ENCODE results near the gene SH3PXD2B. TPM values are rescaled to one million over a fixed set of nuclear protein-coding genes. Genes with fewer than 3 reads are reported as not detected.
"Not testable (repeated sequence)": the region's sequence is repeated elsewhere in the genome, so short reads cannot be mapped to it uniquely, and the experiment has no call there.

The SH3PXD2B gene
- polyA plus RNA-seq, 1 donor, result 27.8 TPM

- DNase-seq (ENCODE audit: low read depth), result no peak
Observed at GRCh38 chr5:172339264-172340180, 114.8 kb downstream of the SH3PXD2B start.

DNA sequence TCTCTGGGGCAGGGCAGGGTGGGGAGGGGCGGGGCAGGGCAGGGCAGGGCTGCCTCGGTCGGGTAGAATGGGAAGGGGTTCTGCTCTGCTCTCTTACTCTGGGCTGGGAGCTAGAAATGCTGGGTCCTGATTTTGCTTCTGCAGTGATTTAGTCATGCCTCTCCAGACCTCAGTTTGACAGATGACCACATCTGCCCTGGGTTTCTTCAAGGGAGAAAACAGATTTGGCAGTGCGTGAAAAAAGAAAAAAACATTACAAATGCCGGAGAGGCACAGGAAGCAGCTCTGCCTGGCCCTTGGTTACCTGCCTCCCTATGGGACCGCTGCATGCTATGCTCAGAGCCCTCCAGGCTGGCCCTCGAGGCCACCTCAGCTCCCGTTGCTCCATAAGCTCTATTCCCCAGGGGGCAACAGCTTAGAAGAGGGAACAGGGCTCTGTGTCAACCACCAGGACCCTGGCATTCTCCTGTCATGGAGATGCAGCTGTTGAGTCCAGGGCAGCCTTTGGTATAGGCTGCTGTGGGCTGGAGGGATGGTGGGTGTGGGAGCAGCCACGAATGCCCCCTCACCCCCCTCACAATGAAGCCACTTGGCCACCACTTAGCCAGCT, 117.5 kb downstream of the SH3PXD2B start:
- DNase-seq (ENCODE audit: low read depth), result no peak

GRCh38 chr5:172336264-172336663, 118.1 kb downstream of the SH3PXD2B start:
- DNase-seq (ENCODE audit: low read depth), result no peak

DNA sequence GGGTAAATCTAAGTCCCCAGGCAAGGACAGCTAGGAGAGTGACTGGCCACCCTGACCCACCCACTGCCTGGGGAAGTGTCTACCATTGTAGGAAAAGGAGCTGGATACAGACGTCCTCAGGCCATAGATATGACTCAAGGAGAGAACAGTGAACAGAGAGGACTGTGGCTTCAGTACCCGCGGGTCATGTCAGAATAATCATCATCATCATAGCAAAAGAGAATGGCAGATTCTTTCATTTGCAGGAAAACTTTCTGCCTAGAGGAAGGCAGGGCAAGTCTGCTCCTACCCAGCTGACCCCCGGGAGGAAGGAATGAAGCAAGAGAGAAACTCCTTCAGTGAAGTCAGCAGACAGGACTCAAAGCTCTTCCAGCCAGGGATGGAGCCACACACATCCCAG, 118.6 kb downstream of the SH3PXD2B start:
- DNase-seq (ENCODE audit: low read depth), result no peak

DNA sequence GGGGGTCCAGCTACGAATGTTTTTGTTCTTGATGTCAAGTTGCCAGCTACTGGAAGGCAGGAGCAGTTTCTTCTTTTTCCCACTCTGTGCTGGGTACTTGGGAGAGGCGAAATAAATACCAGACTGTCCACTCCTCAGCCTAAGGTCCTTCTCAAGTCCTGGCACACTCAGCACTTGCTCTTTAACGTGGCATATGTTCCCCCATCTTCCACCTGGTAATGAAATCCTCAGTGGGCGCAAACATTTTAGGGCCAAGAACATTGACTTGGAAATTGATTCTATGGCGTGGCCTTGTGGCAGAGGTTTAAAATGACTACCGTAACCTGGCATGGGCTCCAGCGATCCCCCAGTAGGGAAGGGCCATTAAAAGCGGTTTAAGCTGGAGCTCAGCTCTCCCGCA, 119.7 kb downstream of the SH3PXD2B start:
- DNase-seq (ENCODE audit: low read depth), result no peak

GRCh38 chr5:172334196-172334595, 120.1 kb downstream of the SH3PXD2B start:
- DNase-seq (ENCODE audit: low read depth), result no peak

DNA sequence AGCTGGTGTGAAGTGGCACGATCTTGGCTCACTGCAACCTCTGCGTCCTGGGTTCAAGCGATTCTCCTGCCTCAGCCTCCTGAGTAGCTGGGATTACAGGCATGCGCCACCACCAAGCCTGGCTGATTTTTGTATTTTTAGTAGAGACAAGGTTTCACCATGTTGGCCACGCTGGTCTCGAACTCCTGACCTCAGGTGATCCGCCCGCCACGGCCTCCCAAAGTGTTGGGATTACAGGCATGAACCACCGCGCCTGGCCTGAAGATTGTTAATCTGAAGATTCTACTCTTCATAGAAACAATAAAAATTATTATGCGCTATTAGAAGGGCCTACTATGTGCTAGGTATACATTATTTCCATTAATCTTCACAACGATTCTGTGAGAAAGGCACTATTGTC, 127.4 kb downstream of the SH3PXD2B start:
- not testable (repeated sequence) for DNase-seq (ENCODE audit: low read depth)

DNA sequence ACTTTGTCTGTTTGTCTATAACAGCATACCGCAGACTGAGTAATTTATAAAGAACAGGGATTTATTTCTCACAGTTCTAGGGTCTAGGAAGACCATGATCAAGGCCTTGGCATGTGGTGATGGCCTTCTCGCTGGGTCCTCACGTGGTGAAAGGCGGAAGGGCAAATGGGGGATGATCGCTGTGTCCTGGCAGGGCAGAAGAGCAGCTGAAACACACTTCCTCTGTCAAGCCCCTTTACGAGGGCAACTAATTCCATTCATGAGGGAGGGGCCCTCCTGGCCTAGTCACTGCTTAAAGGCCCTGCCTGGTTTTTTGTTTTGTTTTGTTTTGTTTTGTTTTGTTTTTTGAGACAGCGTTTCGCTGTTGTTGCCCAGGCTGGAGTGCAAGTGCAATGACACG, 128.9 kb downstream of the SH3PXD2B start:
- no peak for DNase-seq (ENCODE audit: low read depth)

GRCh38 chr5:172322028-172322965, 132.0 kb downstream of the SH3PXD2B start:
- no peak for DNase-seq (ENCODE audit: low read depth)

DNA sequence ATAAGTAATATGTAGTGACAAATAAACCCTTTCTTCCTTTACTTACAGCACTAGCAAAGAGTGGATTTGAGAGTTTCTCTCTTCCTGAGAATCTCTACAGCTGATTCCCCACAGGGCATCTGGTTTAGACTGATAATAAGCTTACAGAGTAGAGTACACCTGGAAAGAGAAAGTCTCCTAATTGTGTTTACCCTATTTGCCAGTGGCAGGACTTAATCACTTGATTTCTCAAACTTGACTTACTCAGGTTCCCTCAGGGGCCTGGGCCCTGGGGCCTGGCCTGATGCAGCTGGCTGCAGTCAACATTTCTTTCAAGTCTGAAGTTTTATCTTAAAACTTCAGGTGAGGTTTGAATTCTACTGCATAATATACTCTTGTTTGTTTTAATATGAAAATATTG, 132.7 kb downstream of the SH3PXD2B start:
- no peak for DNase-seq (ENCODE audit: low read depth)

DNA sequence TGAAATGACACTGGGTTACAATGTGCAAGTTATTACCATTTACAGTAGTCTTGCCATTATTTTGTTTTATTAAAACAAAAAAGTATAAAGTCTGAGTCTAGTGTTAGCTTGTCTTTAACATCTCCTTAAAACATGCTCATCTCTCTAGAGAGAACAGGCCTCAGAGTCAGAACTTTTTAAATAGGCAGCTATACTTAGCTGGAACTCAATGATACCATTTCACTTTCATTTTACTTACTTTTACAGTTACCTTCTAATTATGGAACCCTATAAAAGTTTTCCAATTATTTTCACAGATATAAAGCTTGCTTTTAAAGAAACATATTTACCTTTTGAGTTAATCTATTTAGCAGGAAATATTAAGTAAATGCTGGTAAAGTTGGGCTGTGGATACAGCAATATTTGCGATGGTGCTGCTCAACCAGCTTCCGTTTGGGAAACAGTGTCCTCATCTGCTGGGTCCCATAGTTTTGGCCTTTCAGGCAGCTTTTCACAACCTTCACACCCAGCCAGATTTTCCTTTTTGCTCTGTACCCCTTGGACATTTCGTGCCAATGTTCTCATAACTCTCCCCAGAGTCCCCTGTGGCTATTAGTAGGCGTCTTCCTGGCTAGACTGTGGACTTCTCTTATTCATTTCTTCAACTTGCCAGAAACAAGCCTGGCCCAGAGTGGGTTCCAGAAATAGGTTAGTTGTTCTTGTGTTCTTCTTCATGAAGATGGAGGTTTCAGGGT, 134.4 kb downstream of the SH3PXD2B start:
- no peak for DNase-seq (ENCODE audit: low read depth)

DNA sequence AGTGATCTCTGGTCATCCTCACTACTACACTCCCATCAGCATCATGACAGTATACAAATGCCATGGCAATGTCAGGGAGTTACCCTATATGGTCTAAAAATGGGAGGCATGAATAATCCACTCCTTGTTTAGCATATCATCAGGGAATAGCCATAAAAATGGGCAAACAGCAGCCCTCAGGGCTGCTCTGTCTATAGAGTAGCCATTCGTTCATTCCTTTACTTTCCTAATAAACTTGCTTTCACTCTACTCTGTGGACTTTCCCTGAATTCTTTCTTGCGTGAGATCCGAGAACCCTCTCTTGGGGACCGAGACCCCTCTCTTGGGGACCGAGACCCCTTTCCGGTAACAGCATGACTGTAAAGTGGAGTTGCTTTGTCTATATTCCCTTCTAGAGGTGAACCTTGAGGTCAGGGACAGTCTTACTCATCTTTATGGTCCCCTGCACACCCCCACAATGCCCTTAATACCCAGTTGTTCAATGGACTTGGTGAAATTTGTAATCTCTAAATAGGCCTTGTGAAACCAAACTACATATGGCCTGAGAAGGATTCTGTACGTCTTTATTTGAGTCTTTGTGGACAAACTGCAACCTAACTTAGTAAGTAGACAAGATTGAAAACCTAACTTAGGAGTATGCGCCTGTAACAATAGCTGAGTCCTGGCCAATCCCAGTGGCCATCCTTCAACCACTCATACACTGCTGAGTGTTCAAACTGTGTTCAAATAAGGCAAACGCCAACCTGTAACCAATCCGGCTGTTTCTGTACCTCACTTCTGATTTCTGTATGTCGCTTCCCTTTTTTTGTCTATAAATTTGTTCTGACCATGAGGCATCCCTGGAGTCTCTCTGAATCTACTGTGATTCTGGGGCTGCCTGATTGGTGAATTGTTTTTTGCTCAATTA, 138.5 kb downstream of the SH3PXD2B start:
- DNase-seq (ENCODE audit: low read depth), result no peak

- peak; percentile 57 for DNase-seq (ENCODE audit: low read depth)
Observed at GRCh38 chr5:172313915-172314314, 140.4 kb downstream of the SH3PXD2B start.

DNA sequence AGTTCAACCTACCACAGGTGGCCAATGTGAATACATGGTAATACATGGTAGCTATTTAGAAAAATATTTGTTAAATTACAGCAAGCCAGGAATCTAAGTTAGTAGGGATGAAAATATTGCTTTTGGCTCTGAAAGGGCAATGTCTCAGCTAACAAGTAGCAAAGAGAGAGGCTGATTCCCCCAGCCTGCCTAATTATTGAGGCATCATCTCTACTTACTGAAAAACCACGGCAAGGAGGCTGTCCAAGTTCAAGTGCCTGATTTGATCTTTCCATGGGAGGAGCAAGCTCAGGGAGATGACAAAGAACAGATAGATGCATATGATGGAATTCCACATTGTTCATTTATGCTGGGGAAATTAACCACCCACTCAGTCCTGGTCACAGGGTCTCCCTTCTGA, 142.0 kb downstream of the SH3PXD2B start:
- DNase-seq (ENCODE audit: low read depth), result no peak

GRCh38 chr5:172311605-172312004, 142.7 kb downstream of the SH3PXD2B start:
- no peak for DNase-seq (ENCODE audit: low read depth)

DNA sequence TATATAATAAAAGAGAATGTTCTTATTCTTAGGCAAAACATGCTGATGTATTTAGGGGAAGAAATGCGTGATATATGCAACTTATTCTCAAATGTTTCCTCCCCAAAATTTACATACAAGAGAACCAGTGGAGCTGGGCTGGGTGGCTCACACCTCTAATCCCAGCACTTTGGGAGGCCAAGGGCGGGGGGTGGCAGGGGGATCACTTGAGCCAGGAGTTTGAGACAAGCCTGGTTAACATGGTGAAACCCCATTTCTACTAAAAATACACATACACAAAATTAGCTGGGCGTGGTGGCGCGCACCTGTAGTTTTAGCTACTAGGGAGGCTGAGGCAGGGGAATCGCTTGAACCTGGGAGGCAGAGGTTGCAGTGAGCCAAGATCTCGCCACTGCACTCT, 143.3 kb downstream of the SH3PXD2B start:
- no peak for DNase-seq (ENCODE audit: low read depth)

DNA sequence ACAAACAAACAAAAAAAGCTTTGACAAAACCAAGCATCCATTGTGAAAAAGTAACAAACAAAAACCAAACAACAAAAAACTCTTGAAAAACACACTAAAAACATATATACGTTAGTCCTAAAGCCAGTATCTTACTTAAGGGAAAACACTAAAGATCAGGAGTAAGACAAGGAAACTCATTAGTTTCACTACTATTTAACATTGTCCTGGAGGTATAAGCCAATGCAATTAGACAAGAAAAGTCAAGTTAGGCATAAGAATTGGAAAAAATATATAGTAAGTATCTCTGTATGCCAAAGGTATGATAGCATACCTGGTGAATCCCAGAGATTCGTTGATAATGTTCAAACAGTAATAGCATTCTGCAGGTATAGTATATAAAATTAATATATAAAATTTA, 148.9 kb downstream of the SH3PXD2B start:
- DNase-seq (ENCODE audit: low read depth), result no peak

DNA sequence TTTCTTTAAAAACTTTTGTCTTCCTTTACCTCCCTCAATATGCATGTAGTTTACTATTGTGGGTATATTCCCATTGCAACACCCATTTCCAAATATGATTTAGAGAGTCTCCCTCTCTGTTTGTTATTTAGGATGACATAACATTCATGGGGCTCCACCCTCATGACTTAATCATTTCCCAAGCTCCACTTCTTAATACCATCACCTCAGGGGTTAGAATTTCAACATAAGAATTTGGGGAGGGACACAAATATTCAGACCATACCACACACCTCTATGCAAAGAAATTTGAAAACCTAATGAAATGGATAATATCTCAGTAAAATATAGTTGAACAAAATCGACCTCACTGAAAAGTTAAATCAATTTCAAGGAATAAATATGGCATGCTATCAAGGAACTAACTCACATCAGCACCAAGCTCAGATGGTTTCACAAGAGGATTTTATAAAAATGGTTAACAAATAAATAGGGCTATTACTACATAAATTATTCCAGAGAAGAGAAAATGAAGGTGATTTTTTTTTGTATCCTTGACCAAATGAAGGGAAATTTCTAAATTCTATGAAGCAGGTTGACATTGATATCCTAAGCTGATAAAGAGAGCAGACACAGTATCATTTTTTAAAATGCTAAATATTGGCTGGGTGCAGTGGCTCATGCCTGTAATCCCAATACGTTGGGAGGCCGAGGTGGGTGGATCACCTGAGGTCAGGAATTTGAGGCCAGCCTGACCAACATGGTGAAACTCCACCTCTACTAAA, 150.6 kb downstream of the SH3PXD2B start:
- DNase-seq (ENCODE audit: low read depth), result no peak

DNA sequence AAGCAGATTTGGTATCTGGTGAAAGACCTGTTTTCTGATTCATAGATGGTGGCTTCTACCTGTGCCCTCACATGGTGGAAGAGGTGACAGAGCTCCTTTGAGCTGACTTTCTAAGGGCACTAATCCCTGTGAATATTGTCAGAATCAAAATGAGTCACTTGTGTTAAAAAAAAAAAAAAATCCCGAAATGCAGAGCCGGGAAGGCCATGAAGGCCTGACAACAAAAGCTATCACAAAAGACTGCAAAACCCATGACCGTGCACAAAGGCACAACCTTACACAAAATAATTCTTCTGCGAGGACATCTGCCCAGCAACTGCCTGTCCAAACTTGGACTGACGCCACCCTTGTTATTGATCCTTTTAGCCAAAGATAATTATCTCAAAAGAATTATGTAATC, 151.2 kb downstream of the SH3PXD2B start:
- no peak for DNase-seq (ENCODE audit: low read depth)
